ENCODE results near the gene FOLR1.

DNA sequence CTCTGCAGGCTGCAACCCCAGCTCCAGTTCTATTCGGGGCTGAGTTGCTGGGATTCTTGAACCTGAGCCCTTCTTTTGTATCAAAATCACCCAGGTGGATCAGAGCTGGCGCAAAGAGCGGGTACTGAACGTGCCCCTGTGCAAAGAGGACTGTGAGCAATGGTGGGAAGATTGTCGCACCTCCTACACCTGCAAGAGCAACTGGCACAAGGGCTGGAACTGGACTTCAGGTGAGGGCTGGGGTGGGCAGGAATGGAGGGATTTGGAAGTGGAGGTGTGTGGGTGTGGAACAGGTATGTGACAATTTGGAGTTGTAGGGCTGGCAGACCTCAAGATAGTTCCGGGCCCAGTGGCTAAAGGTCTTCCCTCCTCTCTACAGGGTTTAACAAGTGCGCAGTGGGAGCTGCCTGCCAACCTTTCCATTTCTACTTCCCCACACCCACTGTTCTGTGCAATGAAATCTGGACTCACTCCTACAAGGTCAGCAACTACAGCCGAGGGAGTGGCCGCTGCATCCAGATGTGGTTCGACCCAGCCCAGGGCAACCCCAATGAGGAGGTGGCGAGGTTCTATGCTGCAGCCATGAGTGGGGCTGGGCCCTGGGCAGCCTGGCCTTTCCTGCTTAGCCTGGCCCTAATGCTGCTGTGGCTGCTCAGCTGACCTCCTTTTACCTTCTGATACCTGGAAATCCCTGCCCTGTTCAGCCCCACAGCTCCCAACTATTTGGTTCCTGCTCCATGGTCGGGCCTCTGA is 3.8 kb downstream of the FOLR1 start:
- no peak for TF ChIP-seq POLR2AphosphoS5 (IDR thresholded peaks at IDR 0.05; ENCODE audit: insufficient read depth in 1 of 2, low read depth in 1 of 2)
- TF ChIP-seq, protein P1, sequence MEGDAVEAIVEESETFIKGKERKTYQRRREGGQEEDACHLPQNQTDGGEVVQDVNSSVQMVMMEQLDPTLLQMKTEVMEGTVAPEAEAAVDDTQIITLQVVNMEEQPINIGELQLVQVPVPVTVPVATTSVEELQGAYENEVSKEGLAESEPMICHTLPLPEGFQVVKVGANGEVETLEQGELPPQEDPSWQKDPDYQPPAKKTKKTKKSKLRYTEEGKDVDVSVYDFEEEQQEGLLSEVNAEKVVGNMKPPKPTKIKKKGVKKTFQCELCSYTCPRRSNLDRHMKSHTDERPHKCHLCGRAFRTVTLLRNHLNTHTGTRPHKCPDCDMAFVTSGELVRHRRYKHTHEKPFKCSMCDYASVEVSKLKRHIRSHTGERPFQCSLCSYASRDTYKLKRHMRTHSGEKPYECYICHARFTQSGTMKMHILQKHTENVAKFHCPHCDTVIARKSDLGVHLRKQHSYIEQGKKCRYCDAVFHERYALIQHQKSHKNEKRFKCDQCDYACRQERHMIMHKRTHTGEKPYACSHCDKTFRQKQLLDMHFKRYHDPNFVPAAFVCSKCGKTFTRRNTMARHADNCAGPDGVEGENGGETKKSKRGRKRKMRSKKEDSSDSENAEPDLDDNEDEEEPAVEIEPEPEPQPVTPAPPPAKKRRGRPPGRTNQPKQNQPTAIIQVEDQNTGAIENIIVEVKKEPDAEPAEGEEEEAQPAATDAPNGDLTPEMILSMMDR (IDR thresholded peaks at IDR 0.05), result no peak
